HG03139 (cell line): Measurements from ENCODE around the gene ASPA.

Source experiments
- ATAC-seq: cut with Tn5 transposase; IDR thresholded peaks from one replicate; pipeline ENCODE4 v1.9.1; 2021; ENCODE audit not compliant: unreplicated experiment

Gene ASPA

DNA sequence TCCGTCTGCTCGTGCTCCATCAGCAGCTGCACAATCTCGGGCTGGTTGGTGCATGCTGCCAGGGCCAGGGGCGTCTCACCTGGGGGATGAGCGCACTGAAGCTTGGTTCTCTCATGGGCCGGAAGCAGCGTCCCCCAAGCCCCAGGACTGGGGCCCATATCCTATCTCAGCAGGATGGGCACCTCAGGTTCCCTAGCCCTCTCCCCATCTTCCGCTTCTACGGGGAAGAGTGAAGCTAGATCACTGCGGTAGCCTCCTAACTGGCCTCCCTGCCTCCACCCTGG, 57.0 kb downstream of the ASPA start:
- ATAC-seq = no peak

DNA sequence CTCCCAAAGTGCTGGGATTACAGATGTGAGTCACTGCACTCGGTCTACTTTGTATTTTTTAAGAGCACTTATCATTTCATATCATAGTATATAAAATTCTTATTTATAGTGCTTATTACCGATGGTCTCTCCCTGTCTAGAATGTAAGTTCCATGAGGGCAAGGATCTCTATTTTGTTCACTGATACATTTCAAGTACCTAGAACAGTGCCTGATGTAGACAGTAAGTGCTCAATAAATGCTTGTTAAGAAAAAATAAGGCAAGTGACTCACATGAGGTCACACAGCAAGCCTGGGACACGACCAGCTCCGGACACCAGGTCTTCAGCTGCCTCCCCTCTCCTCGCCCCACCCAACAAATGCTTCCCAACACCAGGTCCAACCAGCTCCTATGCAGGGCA, 58.0 kb downstream of the ASPA start:
- ATAC-seq = no peak

DNA sequence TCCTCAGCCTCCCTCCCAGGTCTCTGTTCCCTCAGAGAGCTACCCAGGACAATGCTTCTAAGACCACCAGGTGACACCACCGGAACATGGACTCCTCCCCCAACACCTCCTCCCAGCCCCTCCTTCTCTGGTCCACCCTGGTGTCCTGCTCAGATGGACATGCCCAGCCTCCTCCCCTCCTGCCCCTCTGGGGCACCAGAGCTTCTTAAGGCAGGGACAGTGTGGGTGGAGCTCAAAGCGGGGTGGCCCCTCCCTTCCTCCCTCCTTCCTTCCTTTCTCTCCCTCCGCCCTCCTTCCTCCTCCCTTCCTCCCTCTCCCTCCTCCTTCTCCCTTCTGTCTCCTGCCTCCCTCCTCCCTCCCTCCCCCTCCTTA, 59.1 kb downstream of the ASPA start:
- ATAC-seq = no peak

DNA sequence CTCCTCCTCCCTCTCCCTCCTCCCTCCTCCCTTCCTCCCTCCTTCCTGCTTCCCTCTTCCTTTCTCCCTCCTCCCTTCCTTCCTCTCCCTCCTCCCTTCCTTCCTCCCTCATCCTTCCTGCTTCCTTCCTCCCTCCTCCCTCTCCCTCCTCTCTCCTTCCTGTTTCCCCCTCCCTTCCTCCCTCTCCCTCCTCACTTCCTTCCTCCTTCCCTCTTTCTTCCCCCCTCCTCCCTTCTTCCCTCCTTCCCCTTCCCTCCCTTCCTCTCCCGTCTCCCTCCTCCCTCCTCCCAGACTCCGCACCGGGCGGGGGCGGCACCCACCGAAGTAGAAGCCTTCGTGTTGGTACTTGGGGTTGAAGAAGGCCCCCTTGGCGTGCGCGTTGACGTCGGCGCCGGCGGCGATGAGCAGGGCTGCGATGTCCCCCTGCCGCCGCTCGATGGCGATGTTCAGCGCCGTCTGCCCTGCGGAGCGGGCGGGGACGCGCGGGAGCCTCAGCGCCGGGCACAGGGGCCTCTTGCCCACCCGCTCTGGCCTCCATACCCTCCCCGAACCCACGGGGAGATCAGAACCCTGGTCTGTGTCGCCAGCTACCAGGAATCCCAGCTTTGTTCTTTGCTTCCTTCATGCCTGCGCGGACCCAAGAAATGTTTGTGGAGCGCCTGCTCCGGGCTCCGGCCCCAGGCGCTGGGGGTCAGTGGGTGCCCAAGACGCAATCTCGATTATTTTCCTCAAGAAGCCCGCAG, 59.6 kb downstream of the ASPA start:
- no peak for ATAC-seq

DNA sequence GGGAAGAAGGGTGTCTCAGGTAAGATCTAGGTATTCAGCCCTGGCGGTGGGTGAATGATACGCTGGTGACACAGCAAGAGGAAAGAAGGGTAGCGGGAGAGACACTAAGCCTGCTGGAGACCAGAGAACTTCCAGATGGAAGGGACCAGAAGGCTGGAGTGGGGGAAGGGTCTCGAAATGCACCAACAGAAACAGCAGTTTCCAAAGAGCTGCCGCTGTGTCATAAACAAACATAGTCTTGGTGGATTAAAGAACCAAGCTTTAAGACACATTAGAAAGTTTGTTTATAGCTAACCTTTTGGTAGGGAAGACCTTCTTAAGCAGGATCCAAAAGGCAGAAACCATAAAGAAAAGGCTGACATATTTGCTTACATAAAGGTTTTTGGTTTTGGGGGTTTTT, 60.9 kb downstream of the ASPA start:
- no peak for ATAC-seq

DNA sequence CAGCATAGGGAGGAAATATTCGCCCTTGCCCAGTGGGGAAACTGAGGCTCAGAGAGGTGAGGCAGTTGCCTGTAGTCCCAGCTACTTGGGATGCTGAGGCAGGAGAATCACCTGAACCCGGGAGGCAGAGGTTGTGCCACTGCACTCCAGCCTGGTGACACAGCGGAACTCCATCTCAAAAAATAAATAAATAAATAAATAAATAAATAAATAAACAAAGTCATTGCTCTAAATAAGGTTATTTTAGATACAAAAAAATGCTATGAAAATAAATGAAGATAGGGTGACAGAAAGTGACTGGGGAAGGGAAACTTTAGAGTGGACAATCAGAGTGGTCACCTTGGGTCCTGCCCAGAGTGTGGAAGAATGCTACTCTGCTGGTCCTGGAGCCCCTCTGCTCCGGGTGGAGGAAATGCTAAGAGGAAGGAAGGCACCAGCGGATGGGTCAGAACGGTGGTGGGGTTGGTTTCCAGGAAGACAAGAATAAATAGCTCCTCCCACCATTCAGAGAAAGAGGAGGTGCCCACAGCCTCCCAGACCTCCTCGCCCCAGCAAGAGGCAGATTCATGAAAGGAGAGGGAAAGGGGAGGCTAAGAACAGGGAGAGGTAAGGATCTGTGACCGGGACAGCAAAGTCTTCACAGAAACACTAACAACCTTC, 64.2 kb downstream of the ASPA start:
- no peak for ATAC-seq

DNA sequence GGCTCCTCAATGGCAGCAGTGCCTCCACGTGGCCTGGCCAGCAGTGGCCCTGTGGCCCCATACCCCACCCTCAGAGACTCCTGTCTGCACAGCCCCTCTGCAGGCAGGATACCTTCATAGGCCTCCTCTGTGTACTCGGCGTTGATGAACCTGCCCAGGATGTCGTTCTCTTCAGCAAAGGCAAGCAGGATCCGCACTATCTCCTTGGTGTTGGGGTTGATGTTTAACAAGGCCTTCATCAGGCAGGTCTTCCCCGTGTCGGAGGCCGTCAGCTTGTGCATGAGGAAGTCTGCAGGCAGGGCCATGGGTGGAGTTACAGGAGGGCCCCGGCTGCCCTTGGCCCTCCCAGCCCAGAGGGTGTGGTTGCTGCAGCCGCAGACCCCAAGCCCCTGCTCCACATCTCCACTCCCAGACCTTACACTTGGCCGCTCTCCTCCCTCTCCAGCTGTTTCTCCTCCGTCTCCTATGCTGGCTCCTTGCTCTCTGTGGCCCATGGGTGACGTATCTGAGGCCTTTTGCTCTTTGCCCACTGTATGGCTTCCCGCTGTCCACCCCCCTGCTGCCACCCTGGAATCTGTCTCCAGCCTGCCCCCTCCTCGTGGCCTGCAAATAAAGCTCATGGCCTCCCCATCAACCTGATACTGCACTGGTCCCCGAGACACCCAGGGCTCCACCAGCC, 66.8 kb downstream of the ASPA start:
- ATAC-seq = no peak

DNA sequence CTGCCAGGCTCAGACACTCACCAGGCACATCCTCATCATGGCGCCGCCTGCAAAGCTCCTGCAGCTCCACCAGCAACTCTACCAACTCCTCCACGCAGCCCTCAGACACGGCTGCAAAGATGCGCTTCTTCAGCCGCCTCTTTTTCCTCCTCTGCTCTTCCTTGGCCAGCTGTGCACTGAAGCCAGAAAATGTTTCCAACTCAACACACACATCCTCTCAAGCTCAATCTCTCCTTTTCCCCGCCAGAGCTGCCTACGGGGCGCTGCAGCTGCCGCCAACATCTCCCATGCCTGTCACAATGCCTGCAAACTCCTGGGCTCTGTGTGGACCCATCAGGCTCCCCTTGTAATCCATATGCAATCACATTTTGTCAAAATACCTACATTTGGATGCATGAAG, 67.7 kb downstream of the ASPA start:
- no peak for ATAC-seq

DNA sequence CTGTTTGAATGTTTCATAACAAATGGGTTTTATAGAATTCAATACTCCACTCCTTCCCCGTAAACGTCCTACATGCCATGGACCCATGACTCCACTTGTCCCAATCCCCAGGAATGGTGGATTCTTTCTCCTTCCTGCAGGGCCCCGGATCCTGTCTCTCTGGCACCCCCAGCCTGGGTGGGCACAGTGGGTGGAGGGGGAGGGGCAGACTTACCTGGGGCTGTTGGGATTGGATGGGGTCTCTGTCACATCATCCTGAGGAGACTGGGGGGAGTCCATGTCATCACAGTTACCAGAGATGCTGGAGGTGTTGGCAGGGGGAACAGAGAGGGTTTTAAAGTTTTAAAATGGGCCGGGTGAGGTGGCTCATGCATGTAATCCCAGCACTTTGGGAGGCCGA, 68.6 kb downstream of the ASPA start:
- no peak for ATAC-seq

DNA sequence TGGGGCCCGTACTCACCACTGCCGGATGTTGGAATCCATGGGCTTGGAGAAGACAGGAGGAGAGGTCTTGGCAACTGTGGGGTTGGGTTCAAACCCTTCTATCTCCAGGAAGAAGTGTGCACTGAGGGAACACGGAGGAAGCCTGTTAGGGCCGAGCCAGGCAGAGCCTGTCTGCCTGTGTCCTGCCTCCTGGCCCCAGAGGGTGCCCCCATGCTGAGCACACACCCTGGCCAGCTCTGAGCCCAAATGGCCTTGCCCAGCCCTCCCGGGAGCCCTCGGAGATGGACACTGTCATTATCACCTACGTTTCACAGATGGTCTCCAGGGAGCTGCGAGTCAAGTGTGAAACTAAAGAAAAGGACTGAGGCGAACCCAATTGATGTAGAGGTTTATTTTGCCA, 69.4 kb downstream of the ASPA start:
- no peak for ATAC-seq

DNA sequence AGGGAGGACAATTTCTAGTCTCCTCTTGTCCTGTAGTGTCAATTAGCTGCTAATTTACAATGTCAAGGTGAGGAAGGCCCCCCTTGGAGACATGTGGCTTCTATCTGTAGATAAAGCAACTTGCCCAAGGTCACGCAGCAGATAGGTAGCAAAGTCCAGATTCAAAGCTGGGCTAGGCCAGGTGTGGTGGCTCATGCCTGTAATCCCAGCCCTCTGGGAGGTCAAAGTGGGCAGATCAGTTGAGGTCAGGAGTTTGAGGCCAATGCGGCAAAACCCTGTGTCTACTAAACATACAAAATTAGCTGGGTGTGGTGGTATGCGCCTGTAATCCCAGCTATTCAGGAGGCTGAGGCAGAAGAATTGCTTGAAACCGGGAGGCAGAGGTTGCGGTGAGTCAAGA, 70.7 kb downstream of the ASPA start:
- ATAC-seq = no peak

DNA sequence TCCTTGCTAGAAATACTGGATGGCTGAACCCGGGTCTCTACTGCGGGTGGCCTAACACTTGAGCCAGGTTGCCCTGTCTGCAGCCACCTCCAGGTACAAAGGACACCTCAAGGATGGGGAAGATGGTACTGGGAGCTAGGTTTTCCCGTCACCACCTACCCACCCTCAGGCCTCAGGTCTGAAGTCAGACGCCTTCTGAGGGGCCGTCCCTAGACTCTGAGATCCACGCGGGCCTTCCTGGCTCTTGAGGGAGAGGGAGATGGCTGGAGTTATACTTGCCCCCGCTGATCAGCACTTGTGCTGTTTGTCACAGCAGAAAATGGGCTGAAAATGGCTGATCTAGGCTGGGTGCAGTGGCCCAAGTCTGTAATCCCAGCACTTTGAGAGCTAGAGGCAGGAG, 71.2 kb downstream of the ASPA start:
- no peak for ATAC-seq

DNA sequence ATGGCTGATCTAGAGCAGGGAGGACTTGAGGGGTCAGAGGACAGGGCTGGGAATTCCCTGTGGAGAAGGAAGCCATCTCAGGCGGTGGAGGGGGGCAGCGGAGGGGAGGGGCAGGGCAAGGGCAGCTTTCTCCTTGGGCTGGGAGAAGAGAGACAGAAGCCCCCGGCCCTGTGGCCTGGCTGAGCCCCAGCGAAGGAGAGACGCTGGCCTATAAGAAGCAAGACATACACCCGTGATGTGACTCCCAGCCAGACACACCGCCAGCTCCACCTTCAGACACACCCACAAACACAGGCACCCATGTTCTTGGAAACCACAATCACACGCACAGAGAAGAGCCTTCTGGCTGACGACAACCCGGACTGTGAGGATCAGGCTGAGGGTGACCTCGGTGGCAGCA, 71.8 kb downstream of the ASPA start:
- no peak for ATAC-seq

DNA sequence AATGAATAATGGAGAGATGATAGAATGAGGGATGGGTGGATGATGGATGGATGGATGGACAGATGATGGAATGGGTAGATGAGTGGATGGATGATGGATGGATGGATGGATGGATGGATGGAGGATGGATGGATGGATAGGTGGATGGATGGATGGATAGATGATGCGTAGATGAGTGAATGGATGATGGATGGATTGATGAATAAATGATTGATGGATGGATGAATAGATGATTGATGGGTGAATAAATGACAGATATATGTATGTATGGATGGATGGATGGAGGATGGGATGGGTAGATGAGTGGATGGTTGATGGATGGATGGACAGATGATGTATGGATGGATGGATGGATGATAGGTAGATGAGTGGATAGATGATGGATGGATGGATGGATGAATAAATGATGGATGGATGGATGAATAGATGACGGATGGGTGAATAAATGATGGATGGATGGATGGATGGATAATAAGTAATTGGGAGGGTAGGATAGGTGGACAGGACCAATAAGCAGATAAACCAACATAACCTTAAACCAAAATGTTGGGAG, 73.9 kb downstream of the ASPA start:
- ATAC-seq = no peak

DNA sequence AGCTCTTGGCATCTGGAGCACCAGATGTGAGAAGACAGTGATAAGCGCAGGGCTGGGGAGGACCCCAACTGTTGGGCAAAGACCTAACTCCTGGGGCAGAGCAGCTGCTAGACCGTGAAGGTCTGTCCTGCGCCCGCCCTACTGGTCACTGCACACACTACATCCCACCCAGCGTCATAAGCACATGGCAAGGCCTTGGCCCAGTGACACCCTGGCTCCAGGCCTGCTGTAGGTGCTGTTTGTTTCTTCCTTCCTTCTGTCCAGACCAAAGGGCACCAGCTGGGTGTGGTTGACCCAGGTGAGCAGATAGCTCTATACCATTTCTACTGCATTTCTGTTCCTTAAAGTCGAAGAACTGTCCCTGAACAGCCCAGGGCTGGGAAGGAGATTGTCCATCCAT, 75.4 kb downstream of the ASPA start:
- no peak for ATAC-seq

DNA sequence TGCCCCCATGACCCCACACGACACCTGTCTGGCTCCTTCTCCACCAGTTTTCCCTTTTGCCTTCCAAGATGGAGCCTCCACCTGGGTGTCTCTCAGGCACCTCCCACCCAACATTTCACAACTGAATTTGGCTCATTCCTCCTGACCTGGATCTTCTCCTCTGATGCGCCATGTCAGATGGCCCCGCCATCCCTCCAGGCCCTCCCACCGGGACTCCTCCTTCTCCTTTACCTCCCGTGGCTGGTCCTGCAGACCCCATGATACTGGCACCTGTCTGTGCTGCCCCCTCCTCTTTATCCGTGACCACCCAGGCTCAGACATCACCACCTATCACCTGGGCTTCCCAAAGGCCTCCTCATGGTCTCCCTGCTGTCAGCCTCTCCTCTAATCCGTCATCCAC, 77.1 kb downstream of the ASPA start:
- no peak for ATAC-seq
